Right lobe of liver (tissue), 4 donors: ENCODE results near the gene OR51B6.

Experiments used
- POLR2A ChIP-seq: fragments of 450-650 bp; IDR thresholded peaks from one replicate; pipeline ENCODE4 v1.6.1; 2017; ENCODE audit warnings: antibody characterized with exemption, mild to moderate bottlenecking
- TF ChIP-seq, protein P1 (sequence below), 4 donors: fragments of 200-600 bp in 3 of 4; fragments of 450-650 bp in 1 of 4; IDR thresholded peaks; one replicate each; pipeline versions ENCODE4 v1.5.1 to v1.8.0; 2016 to 2022; ENCODE audit warnings: antibody characterized with exemption in 4 of 4, mild to moderate bottlenecking in 2 of 4
- donor health status: DM: no; HTN: no; CAD: no.
- donor health status: DM: no; HTN: no; CAD: no.
- donor health status: DM: no; HTN: yes; CAD: no.

DNA sequence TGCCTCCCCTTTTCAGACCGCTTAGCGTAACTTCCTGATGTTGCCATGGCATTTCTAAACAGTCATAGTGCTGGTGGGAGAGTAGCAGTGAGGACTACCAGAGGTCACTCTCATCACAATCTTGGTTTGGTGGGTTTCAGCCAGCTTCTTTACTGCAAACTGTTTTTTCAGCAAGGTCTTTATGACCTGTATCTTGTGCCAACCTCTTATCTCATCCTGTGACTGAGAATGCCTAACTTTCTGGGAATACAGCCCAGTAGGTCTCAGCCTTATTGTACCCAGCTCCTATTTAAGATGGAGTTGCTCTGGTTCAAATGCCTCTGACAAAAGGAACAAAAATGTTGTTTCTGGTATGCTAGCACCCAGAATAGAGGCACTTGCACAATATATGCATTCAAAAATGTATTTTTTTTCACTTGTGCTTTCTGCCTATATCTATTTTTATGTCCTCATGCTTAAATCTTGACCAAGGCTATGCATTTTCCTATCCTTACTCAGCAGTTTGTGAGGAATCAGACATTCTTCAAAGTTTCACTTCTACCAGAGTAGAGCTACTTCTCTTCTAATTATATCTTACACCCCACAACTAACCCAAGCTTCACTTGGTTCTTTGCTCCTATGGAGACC is 16.3 kb downstream of the OR51B6 start:
- TF ChIP-seq, protein P1, sequence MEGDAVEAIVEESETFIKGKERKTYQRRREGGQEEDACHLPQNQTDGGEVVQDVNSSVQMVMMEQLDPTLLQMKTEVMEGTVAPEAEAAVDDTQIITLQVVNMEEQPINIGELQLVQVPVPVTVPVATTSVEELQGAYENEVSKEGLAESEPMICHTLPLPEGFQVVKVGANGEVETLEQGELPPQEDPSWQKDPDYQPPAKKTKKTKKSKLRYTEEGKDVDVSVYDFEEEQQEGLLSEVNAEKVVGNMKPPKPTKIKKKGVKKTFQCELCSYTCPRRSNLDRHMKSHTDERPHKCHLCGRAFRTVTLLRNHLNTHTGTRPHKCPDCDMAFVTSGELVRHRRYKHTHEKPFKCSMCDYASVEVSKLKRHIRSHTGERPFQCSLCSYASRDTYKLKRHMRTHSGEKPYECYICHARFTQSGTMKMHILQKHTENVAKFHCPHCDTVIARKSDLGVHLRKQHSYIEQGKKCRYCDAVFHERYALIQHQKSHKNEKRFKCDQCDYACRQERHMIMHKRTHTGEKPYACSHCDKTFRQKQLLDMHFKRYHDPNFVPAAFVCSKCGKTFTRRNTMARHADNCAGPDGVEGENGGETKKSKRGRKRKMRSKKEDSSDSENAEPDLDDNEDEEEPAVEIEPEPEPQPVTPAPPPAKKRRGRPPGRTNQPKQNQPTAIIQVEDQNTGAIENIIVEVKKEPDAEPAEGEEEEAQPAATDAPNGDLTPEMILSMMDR (IDR thresholded peaks at IDR 0.05) = no peak
- no peak for TF ChIP-seq POLR2A
